ENCODE measurements around the gene TMEM156. TPM values are rescaled to one million over a fixed set of nuclear protein-coding genes. Genes with fewer than 3 reads are reported as not detected.

Gene TMEM156
- total RNA-seq, 3 donors from 2014 or later, result 0.44 to 1.3 (median 0.94) TPM

DNA sequence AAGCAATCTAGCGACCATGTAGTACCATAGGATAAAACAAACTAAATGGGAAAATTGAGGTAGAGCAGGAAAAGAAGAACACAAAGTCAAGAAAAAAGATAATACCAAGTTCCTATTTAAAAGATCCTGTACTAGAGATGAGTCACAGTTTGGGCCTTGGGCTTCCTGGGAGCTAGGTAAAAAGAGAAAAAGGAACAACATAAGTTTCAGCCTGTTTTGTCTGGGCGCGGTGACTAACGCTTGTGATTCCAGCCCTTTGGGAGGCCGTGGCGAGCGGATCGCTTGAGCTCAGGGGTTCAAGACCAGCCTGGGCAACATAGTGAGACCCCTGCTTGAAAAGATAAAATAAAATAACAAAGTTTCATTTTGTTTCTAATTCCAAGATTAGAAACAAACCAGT lies 14.0 kb upstream of the TMEM156 start:
- TF ChIP-seq, protein P1, sequence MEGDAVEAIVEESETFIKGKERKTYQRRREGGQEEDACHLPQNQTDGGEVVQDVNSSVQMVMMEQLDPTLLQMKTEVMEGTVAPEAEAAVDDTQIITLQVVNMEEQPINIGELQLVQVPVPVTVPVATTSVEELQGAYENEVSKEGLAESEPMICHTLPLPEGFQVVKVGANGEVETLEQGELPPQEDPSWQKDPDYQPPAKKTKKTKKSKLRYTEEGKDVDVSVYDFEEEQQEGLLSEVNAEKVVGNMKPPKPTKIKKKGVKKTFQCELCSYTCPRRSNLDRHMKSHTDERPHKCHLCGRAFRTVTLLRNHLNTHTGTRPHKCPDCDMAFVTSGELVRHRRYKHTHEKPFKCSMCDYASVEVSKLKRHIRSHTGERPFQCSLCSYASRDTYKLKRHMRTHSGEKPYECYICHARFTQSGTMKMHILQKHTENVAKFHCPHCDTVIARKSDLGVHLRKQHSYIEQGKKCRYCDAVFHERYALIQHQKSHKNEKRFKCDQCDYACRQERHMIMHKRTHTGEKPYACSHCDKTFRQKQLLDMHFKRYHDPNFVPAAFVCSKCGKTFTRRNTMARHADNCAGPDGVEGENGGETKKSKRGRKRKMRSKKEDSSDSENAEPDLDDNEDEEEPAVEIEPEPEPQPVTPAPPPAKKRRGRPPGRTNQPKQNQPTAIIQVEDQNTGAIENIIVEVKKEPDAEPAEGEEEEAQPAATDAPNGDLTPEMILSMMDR (IDR thresholded peaks at IDR 0.05), result no peak
- DNase-seq (no peak), ATAC-seq (no peak)
- Histone ChIP-seq H3K36me3 (ENCODE audit: low read depth) (no peaks in the 10 kb centered on the region), H3K4me3 (no peak overlapping the region), H3K9me3 (no peaks in the 10 kb centered on the region), H3K4me1 (ENCODE audit: low read depth) (peaks cover 3% of the 10 kb centered on the region)
- intact Hi-C loops (cut with DNase I, micrococcal nuclease), result no loop called here

DNA sequence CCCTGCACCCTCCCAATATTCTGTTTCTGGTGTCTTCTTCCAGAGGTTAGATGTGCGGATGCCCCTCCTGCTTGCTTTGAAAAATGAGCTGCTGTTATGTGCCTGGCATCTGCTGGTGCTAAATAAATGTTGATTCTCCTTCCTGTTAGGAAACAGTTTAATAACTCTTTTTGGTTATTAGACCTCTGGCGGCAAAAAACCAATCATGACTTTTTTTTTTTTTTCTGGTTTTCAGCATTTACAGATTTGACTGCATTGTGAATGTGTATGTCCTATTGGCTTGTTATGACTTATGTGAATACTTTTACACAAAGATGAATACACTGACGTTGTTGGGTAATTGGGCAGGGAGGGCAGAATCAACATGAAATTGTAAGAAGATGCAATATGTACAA lies 13.6 kb upstream of the TMEM156 start:
- H3K9me3 ChIP-seq, result no peaks in the 10 kb centered on the region
- no peaks in the 10 kb centered on the region for H3K36me3 ChIP-seq (ENCODE audit: low read depth)
- TF ChIP-seq, protein P1 (IDR thresholded peaks at IDR 0.05), result no peak
- DNase-seq (peak in 1 of 3 donors; percentile 23), ATAC-seq (no peak)
- intact Hi-C loops (cut with DNase I, micrococcal nuclease), result no loop called here
- peaks cover 3% of the 10 kb centered on the region for H3K4me1 ChIP-seq (ENCODE audit: low read depth)
- no peak overlapping the region for H3K4me3 ChIP-seq

DNA sequence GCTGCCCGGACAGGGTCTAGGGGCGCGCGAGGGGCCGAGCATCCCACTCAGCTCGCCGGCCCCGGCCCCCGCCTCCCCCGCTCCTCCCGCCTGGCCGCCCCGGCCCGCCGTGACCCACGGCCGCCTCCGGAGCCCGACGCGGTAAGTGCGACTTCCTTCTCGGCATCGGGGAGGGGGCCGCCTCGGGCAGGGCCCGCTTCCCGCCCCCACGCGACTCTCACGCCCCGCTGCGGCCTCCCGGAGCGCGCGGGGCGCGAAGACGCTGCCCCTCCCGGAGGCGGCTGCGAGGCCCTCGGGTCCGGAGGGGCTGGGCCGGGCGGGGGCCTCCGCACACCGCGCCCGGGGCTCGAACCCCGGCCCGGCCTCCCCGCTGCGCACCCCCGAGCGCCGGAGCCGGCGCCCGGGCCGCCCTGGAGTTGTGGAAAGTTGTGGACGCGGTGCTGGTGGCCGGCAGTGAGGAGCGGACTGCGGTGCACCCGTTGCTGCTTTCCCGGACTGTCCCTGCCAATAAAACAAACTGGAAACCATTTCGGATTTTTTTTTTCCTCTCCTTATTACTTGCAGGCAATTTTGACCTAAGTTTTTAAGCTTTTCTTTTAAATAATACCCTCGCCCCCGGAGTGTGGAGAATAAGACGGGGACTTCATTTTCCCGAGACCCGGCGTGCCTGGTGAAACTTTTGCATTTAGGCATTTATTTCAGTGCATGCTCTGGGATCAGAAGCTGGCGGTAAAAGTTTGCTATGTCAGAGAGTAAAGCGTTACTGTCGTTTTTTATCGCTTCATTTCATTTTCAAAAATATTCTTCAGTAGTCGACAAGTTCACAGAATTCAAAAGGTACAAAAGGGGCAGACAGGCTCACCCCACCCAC lies 13.0 kb upstream of the TMEM156 start:
- TF ChIP-seq, protein P1 (IDR thresholded peaks at IDR 0.05), result no peak
- H3K9me3 ChIP-seq, result no peaks in the 10 kb centered on the region
- peak overlapping the region; percentile 58 for H3K4me3 ChIP-seq
- DNase-seq (peak in 2 of 3 donors; percentile 25 to 59), ATAC-seq (no peak)
- no peaks in the 10 kb centered on the region for H3K36me3 ChIP-seq (ENCODE audit: low read depth)
- intact Hi-C loops (cut with DNase I, micrococcal nuclease), result no loop called here
- H3K4me1 ChIP-seq (ENCODE audit: low read depth), result peaks cover 3% of the 10 kb centered on the region

DNA sequence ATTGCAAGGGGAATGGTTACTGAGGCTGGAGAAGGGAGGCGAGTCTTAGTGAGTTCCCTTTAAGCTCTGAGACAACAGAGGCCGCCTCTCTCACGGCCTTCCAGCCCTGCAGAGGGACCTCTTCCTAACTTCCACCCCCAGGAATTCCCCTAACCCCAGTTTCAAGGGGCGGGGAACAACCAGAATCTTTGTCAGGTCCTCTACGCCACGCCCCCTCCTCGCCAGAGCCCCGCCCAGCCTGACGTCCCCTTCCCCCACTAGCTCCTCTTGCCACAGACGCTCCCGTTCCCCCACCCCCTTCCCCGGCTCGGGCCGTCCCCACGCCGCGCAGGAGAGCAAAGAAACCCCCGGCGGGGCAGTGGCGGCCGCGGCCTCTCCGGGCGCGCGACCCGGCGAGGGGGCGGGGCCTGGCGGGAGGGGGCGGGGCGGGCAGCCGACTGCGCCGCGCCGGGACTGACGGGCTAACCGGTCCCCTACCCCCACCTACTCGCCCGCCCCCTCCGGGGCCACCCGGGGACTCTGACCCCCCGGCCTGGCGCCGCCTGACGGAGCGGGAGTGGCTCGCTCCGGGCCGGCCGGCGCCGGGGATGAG lies 12.3 kb upstream of the TMEM156 start:
- peak; percentile 89 for ATAC-seq
- Histone ChIP-seq H3K9me3 (no peaks in the 10 kb centered on the region), H3K4me1 (ENCODE audit: low read depth) (peaks cover 3% of the 10 kb centered on the region), H3K36me3 (ENCODE audit: low read depth) (no peaks in the 10 kb centered on the region), H3K4me3 (peak overlapping the region; percentile 58)
- intact Hi-C loops (cut with DNase I, micrococcal nuclease), result no loop called here
- TF ChIP-seq, protein P1 (IDR thresholded peaks at IDR 0.05), result no peak
- DNase-seq, result peak; percentile 89 to 96 (median 90)

DNA sequence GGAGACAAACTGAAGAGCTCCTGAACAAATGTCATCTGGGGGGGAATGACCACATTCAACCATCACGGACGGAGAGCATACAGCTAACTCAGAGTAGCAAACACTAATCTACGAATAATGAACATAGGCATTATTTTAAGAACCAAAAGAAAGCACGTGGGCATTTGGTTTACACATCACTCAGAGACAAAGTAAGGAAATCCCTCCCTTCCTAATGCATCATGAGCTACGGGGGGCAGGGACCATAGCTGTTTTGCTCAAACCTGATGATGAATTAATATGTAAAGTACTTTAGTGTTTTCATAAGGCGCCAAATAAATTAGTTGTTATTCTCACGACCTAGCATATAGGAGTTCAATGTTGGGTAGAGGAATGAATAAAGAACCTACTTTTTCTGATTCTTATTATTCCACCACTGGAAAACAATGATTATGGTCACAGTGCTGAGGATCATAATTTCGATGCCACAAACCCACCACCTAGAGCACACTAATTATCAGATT lies 11.7 kb upstream of the TMEM156 start:
- Histone ChIP-seq H3K4me1 (ENCODE audit: low read depth) (peaks cover 3% of the 10 kb centered on the region), H3K4me3 (no peak overlapping the region), H3K9me3 (no peaks in the 10 kb centered on the region), H3K36me3 (ENCODE audit: low read depth) (no peaks in the 10 kb centered on the region)
- no peak for ATAC-seq
- TF ChIP-seq, protein P1 (IDR thresholded peaks at IDR 0.05), result no peak
- no peak for DNase-seq
- intact Hi-C loops (cut with DNase I, micrococcal nuclease), result no loop called here
